ENCODE data around the gene ADAR. TPM values are rescaled to one million over a fixed set of nuclear protein-coding genes. Genes with fewer than 3 reads are reported as not detected.

Gene ADAR
- total RNA-seq, 4 donors from 2014 or later: 66.5 to 104 (median 78.6) TPM

DNA sequence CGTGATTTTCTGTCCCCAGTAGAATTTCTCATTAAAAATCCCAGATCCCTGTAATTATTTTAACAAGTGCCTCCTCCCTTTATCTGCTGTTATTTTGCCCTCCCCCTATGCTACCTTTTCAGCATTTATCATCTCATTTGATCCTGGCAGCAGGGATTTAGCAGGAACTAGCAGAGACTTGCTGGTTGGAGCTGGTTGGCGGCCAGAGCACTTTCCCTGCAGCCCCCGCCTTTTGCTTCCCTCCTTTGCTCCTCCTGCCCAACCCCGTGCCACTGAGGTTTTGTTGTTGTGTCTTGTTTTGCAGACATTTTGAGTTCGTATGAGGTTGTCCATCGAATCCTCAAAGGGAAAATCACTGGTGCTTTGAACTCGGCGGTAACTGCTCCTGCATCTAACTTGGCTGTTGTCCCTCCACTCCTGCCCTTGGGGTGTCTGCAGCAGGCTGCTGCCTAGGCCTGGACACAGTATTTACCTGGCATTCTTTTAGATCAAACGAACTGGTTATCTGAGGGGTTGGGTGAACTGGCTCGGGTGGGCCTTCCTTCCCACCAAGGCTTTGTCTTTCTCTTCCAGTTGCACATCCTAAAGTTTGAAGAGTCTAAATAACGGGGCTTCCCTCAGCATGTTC is 60.8 kb downstream of the ADAR start:
- no peak for TF ChIP-seq CTCF (IDR thresholded peaks at IDR 0.05; ENCODE audit: low read depth)

DNA sequence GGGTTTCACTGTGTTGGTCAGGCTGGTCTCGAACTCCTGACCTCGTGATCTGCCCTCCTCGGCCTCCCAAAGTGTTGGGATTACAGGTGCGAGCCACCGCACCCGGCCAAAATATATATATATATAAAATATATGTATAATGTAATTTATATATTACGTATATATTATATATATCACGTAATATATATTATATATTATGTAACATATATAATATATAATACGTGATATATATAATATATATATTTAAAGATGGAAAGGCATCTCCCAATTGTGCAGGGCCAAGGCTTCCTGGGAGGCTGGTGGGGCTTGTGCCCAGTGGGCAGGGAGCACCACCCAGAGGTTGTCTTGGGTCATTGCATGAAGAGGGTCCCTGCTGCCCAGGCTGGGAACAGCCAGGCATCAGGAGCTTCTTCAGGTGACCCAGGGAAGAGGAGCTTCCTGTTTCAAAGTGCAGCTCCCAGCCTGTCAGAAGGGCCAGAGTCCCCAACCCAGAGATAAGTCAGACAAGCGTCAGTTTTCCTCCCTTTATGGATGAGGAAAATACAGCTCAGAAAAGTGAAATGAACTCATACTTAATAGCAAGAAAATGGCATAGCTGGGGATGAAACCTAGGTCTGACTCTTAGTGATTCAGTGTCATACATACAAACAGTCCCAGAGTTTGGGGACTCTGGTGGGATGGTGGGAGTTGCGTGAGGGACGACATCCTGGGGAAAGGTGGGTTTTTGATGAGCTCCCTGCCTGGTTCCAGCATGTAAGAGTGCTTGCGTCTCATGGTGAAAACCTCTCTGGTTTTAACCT is 61.5 kb downstream of the ADAR start:
- no peak for TF ChIP-seq CTCF (IDR thresholded peaks at IDR 0.05; ENCODE audit: low read depth)

- no peak for TF ChIP-seq CTCF (IDR thresholded peaks at IDR 0.05; ENCODE audit: low read depth)
Measured at GRCh38 chr1:154541231-154541630, 66.8 kb downstream of the ADAR start.

DNA sequence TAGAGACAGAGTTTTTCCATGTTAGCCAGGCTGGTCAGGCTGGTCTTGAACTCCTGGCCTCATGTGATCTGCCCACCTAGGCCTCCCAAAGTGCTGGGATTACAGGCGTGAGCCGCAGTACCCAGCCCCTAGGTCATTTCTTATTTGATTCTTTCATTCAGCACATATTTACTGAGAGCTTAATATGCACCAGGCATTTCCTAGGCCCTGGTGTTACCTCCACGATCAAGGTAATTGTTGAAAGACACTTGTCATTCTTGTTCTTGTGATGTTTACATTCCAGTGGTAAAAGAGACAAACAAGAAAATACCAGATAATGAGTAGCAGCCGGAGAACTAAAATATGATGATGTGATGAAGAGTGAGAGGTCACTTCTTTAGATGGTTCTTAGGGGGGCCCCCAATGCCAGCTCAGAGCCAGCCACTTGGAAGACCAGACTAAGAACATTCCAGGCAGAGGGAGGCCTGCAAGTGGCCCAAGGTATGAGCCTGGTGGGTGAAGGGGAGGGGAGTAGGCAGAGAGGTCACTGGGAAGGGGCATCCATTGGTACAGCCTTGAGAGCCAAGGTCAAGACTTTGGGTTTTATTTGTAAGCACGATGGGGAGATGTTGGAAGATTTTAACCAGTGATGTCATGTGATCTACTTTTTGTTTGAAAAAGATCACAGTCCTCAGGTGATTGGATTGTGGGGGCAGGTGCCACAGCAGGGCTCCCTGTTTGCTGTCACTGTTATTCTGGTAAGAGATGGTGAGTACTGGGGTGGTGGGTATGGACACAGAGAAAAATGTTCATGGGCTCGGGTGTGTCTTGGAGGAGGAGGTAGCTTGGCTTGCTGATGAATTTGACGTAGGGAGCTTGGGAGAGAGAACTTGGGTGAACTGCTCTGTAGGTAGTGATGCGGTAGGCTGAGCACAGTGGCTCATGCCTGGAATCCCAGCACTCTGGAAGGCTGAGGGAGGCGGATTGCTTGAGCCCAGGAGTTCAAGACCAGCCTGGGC is 68.2 kb downstream of the ADAR start:
- no peak for TF ChIP-seq CTCF (IDR thresholded peaks at IDR 0.05; ENCODE audit: low read depth)

- no peak for TF ChIP-seq CTCF (IDR thresholded peaks at IDR 0.05; ENCODE audit: low read depth)
Measured at GRCh38 chr1:154536570-154536969, 71.4 kb downstream of the ADAR start.

- TF ChIP-seq CTCF (IDR thresholded peaks at IDR 0.05; ENCODE audit: low read depth): no peak
Measured at GRCh38 chr1:154533952-154534844, 73.8 kb downstream of the ADAR start.

Other genes starting within 250 kb of the ADAR start
- gene IL6R, start 202.8 kb downstream of the ADAR start, total RNA-seq: 10 to 100 TPM; 24.4 to 39.4 (median 27.8) TPM
- gene TDRD10, start 106.0 kb downstream of the ADAR start, total RNA-seq: 1 to 10 TPM; 3.7 to 9.0 (median 7.0) TPM
- gene SHE, start 105.8 kb downstream of the ADAR start, total RNA-seq: 10 to 100 TPM; 11.6 to 55.0 (median 25.8) TPM
- gene UBE2Q1, start 49.5 kb downstream of the ADAR start, total RNA-seq: 10 to 100 TPM; 18.5 to 42.2 (median 24.7) TPM
- gene CHRNB2, start 40.4 kb downstream of the ADAR start, total RNA-seq: not detected